K562 (cell line): ENCODE measurements around the gene LRP1-AS. TPM values are rescaled to one million over a fixed set of nuclear protein-coding genes. Genes with fewer than 3 reads are reported as not detected.

Experiments
- BCOR ChIP-seq: fragments of 450-650 bp; IDR thresholded peaks from 2 replicates; pipeline ENCODE4 v1.6.1; 2016
- GTF3C2 ChIP-seq: IDR thresholded peaks from 3 replicates; pipeline ENCODE4 v1.6.1; 2011; ENCODE audit warnings: borderline replicate concordance, mild to moderate bottlenecking, moderate library complexity; ENCODE audit not compliant: insufficient read length; ENCODE audit errors: extremely low read depth
- HNRNPH1 ChIP-seq: fragments of 200-400 bp; formaldehyde crosslinking; optimal IDR thresholded peaks from 2 replicates; pipeline ENCODE3; 2017; ENCODE audit warnings: low read depth, mild to moderate bottlenecking, low read length, moderate library complexity
- MAFG ChIP-seq: fragments of 450-650 bp; conservative IDR thresholded peaks from 2 replicates; pipeline ENCODE4 v1.6.1; 2016; ENCODE audit warnings: missing genetic modification characterization, missing compliant biosample characterization
- MECOM ChIP-seq: fragments of 250-450 bp; sonication (Bioruptor Pico); IDR thresholded peaks from 2 replicates; pipeline ENCODE4 v1.8.0; 2022; ENCODE audit warnings: inconsistent platforms
- MEF2A ChIP-seq: IDR thresholded peaks from 2 replicates; pipeline ENCODE4 v1.6.1; 2011; ENCODE audit warnings: low read depth, mild to moderate bottlenecking, low read length, moderate library complexity; ENCODE audit not compliant: control insufficient read depth
- RB1 ChIP-seq: fragments of 450-650 bp; IDR thresholded peaks from 2 replicates; pipeline ENCODE4 v1.6.1; 2017; ENCODE audit warnings: low read depth, mild to moderate bottlenecking
- RBM14 ChIP-seq: fragments of 200-400 bp; formaldehyde crosslinking; IDR thresholded peaks from 2 replicates; pipeline ENCODE4 v1.6.1; 2018; ENCODE audit warnings: low read depth, mild to moderate bottlenecking, low read length, moderate library complexity, borderline replicate concordance; ENCODE audit not compliant: insufficient read depth
- RFX7 ChIP-seq: fragments of 250-450 bp; sonication (Bioruptor Pico); IDR thresholded peaks from 2 replicates; pipeline ENCODE4 v1.5.1; 2021; ENCODE audit warnings: mild to moderate bottlenecking
- SUPT5H ChIP-seq: fragments of 450-650 bp; IDR thresholded peaks from 2 replicates; pipeline ENCODE4 v1.6.1; 2016
- VEZF1 ChIP-seq: fragments of 200-800 bp; sonication (Bioruptor generic); IDR thresholded peaks from 2 replicates; pipeline ENCODE4 v1.6.1; 2017; ENCODE audit warnings: missing genetic modification characterization, missing compliant biosample characterization
- ZBTB33 ChIP-seq: sonication (generic); formaldehyde crosslinking; IDR thresholded peaks from 2 replicates; pipeline ENCODE4 v1.8.1; 2023; ENCODE audit warnings: mild to moderate bottlenecking, missing genetic modification reagents
- ZBTB9 ChIP-seq: fragments of 450-650 bp; formaldehyde crosslinking; IDR thresholded peaks from 2 replicates; pipeline ENCODE4 v1.4.0; 2020; ENCODE audit warnings: mild to moderate bottlenecking, moderate library complexity
- ZNF23 ChIP-seq: fragments of 250-450 bp; sonication (Bioruptor Pico); IDR thresholded peaks from 2 replicates; pipeline ENCODE4 v1.4.0; 2020; ENCODE audit warnings: mild to moderate bottlenecking
- ZNF76 ChIP-seq: fragments of 250-450 bp; sonication (Bioruptor Pico); IDR thresholded peaks from 2 replicates; pipeline ENCODE4 v1.4.0; 2020; ENCODE audit warnings: mild to moderate bottlenecking, moderate library complexity, borderline replicate concordance
- ZSCAN29 ChIP-seq: fragments of 450-650 bp; IDR thresholded peaks from 2 replicates; pipeline ENCODE4 v1.6.1; 2017
- polyA plus RNA-seq, 8 experiments: library from polyadenylated mRNA; depleted of rRNA in 4 of 8; stranded (reverse) in 5 of 8; unstranded in 3 of 8; fragments of >200 nt; fragmentation: Nextera tagmentation in 2 of 8; fragmentation: Illumina TruSeq in 1 of 8; extraction: Ambion mirVana in 2 of 8; extraction: Trizol in 1 of 8; gene quantifications; 2 replicates each; pipeline versions ENCODE4 v1.2.1 to v1.2.3, GENCODE V29; 2011 to 2014; ENCODE audit warnings: inconsistent platforms in 1 of 8, missing spikeins in 1 of 8
- total RNA-seq, 7 experiments: library from RNA; depleted of rRNA in 6 of 7; stranded (reverse); fragments of >200 nt in 6 of 7; fragmentation: Illumina TruSeq in 2 of 7; extraction: Trizol in 2 of 7; gene quantifications; 2 replicates each; pipeline versions ENCODE4 v1.2.1 to v1.2.3, GENCODE V29; 2011 to 2021; ENCODE audit warnings: low replicate concordance in 1 of 7
- TF ChIP-seq, protein P1 (sequence below): fragments of 450-650 bp; formaldehyde crosslinking; IDR thresholded peaks from 2 replicates; pipeline ENCODE4 v1.4.0; 2022; ENCODE audit warnings: missing genetic modification characterization
- TF ChIP-seq, protein P2 (sequence below), 2 experiments: fragments of 200-800 bp in 1 of 2; sonication (Bioruptor generic) in 1 of 2; sonication (generic) in 1 of 2; formaldehyde crosslinking in 1 of 2; IDR thresholded peaks in 1 of 2; conservative IDR thresholded peaks in 1 of 2; 2 replicates each; pipeline versions ENCODE4 v1.5.0 to v1.6.1; 2016 to 2020; ENCODE audit warnings: missing compliant biosample characterization in 1 of 2, missing genetic modification characterization in 1 of 2, missing genetic modification reagents in 1 of 2

The LRP1-AS gene
- total and polyA plus RNA-seq, 9 of the 15 experiments (the other 6 are each of a cell fraction or from before 2014, with no cell fraction given): not detected

GRCh38 chr12:57173089-57173488 is 25.7 kb upstream of the LRP1-AS start (continued):
- TF ChIP-seq VEZF1 (CRISPR knock-in tag) (peak; percentile 48; the same call in 1 of the 2 replicates), MAFG (tag) (no peak), RB1 (0 out of 2 replicates have a peak, but pooled peaks have one; percentile 28), ZSCAN29 (peak; percentile 74; the same call in 1 of the 2 replicates), ZBTB9 (CRISPR knock-in tag) (no peak), MECOM (CRISPR knock-in tag) (no peak), ZNF76 (CRISPR knock-in tag) (no peak), SUPT5H (no peak), BCOR (no peak), MEF2A (no peak), ZBTB33 (CRISPR knock-in tag) (peak; percentile 56; the same call in 1 of the 2 replicates), HNRNPH1 (no peak), RBM14 (no peak), RFX7 (CRISPR knock-in tag) (no peak), GTF3C2 (no peak), ZNF23 (CRISPR knock-in tag) (no peak)
- TF ChIP-seq, protein P1, sequence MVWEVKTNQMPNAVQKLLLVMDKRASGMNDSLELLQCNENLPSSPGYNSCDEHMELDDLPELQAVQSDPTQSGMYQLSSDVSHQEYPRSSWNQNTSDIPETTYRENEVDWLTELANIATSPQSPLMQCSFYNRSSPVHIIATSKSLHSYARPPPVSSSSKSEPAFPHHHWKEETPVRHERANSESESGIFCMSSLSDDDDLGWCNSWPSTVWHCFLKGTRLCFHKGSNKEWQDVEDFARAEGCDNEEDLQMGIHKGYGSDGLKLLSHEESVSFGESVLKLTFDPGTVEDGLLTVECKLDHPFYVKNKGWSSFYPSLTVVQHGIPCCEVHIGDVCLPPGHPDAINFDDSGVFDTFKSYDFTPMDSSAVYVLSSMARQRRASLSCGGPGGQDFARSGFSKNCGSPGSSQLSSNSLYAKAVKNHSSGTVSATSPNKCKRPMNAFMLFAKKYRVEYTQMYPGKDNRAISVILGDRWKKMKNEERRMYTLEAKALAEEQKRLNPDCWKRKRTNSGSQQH (CRISPR knock-in tag): no peak
- TF ChIP-seq, protein P2, sequence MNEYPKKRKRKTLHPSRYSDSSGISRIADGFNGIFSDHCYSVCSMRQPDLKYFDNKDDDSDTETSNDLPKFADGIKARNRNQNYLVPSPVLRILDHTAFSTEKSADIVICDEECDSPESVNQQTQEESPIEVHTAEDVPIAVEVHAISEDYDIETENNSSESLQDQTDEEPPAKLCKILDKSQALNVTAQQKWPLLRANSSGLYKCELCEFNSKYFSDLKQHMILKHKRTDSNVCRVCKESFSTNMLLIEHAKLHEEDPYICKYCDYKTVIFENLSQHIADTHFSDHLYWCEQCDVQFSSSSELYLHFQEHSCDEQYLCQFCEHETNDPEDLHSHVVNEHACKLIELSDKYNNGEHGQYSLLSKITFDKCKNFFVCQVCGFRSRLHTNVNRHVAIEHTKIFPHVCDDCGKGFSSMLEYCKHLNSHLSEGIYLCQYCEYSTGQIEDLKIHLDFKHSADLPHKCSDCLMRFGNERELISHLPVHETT (CRISPR knock-in tag; conservative IDR thresholded peaks at IDR 0.05 in 1 of 2, IDR thresholded peaks at IDR 0.05 in 1 of 2): no peak
